ENCODE data around the gene CSGALNACT2.

- no peak for TF ChIP-seq CTCF (IDR thresholded peaks at IDR 0.05; ENCODE audit: low read depth, low read length)
- TF ChIP-seq EZH2phosphoT487 (IDR thresholded peaks at IDR 0.05; ENCODE audit: low read depth), result no peak
Measured at GRCh38 chr10:43114088-43114742, 24.0 kb upstream of the CSGALNACT2 start.

Measured in OCI-LY3 (cell line).